HepG2 (cell line): ENCODE results near the gene FKBP5. TPM values are rescaled to one million over a fixed set of nuclear protein-coding genes. Genes with fewer than 3 reads are reported as not detected.

Source experiments
- AHDC1 ChIP-seq: sonication (generic); formaldehyde crosslinking; IDR thresholded peaks from 2 replicates; pipeline ENCODE4 v1.5.1; 2020; ENCODE audit warnings: mild to moderate bottlenecking, missing genetic modification reagents, borderline replicate concordance
- ARHGAP35 ChIP-seq: sonication (generic); formaldehyde crosslinking; IDR thresholded peaks from 2 replicates; pipeline ENCODE4 v1.9.0; 2022; ENCODE audit warnings: mild to moderate bottlenecking, inconsistent platforms, moderate library complexity, missing genetic modification reagents, borderline replicate concordance
- ESRRA ChIP-seq: sonication (generic); formaldehyde crosslinking; IDR thresholded peaks from 2 replicates; pipeline ENCODE4 v1.5.1; 2020; ENCODE audit warnings: mild to moderate bottlenecking, low read depth, missing genetic modification reagents
- GATAD2A ChIP-seq: IDR thresholded peaks from 2 replicates; pipeline ENCODE4 v1.6.1; 2016
- GFI1 ChIP-seq: sonication (generic); formaldehyde crosslinking; IDR thresholded peaks from 2 replicates; pipeline ENCODE4 v1.5.0; 2020; ENCODE audit warnings: missing genetic modification reagents, mild to moderate bottlenecking, borderline replicate concordance
- GLI4 ChIP-seq: sonication (generic); formaldehyde crosslinking; IDR thresholded peaks from 2 replicates; pipeline ENCODE4 v1.5.1; 2020; ENCODE audit warnings: missing genetic modification reagents, mild to moderate bottlenecking, moderate library complexity, borderline replicate concordance
- HNF4A ChIP-seq: sonication (generic); formaldehyde crosslinking; IDR thresholded peaks from 2 replicates; pipeline ENCODE4 v1.4.0; 2020; ENCODE audit warnings: missing genetic modification reagents
- IRX3 ChIP-seq: sonication (generic); formaldehyde crosslinking; IDR thresholded peaks from 2 replicates; pipeline ENCODE4 v1.8.1; 2023; ENCODE audit warnings: mild to moderate bottlenecking, low read depth, missing genetic modification reagents, borderline replicate concordance
- KAT8 ChIP-seq: IDR thresholded peaks from 2 replicates; pipeline ENCODE4 v1.6.1; 2016; ENCODE audit warnings: missing genetic modification reagents, missing compliant biosample characterization
- KDM5B ChIP-seq: sonication (generic); formaldehyde crosslinking; IDR thresholded peaks from 2 replicates; pipeline ENCODE4 v1.4.0; 2020; ENCODE audit warnings: missing genetic modification reagents, mild to moderate bottlenecking, borderline replicate concordance
- KLF13 ChIP-seq: sonication (generic); formaldehyde crosslinking; IDR thresholded peaks from 2 replicates; pipeline ENCODE4 v1.4.0; 2020; ENCODE audit warnings: mild to moderate bottlenecking, missing genetic modification reagents
- KMT2A ChIP-seq: sonication (generic); formaldehyde crosslinking; IDR thresholded peaks from 2 replicates; pipeline ENCODE4 v1.4.0; 2020; ENCODE audit warnings: missing genetic modification reagents
- MAFK ChIP-seq, 2 experiments: IDR thresholded peaks in 1 of 2; conservative IDR thresholded peaks in 1 of 2; 2 replicates each; pipeline ENCODE4 v1.6.1; 2011; ENCODE audit warnings: improper control_type of control experiment in 2 of 2, low read length in 2 of 2
- NBN ChIP-seq: fragments of 450-650 bp; conservative IDR thresholded peaks from 2 replicates; pipeline ENCODE4 v1.6.1; 2017
- PTBP1 ChIP-seq: fragments of 200-400 bp; formaldehyde crosslinking; IDR thresholded peaks from 2 replicates; pipeline ENCODE4 v1.6.1; 2018; ENCODE audit warnings: low read length, low read depth; ENCODE audit not compliant: poor library complexity, severe bottlenecking
- TCF12 ChIP-seq, 2 experiments: fragments of 450-650 bp in 1 of 2; sonication (generic) in 1 of 2; formaldehyde crosslinking in 1 of 2; IDR thresholded peaks; 2 replicates each; pipeline versions ENCODE4 v1.6.1 to v1.8.0; 2017 to 2022; ENCODE audit warnings: antibody characterized with exemption in 1 of 2, mild to moderate bottlenecking in 1 of 2, missing genetic modification reagents in 1 of 2, moderate library complexity in 1 of 2
- XRCC5 ChIP-seq: fragments of 200-400 bp; formaldehyde crosslinking; optimal IDR thresholded peaks from 2 replicates; pipeline ENCODE3; 2017; ENCODE audit warnings: mild to moderate bottlenecking, low read length
- ZNF138 ChIP-seq: sonication (generic); formaldehyde crosslinking; IDR thresholded peaks from 2 replicates; pipeline ENCODE4 v1.5.0; 2020; ENCODE audit warnings: mild to moderate bottlenecking, low read depth, missing genetic modification reagents
- ZNF230 ChIP-seq: sonication (generic); formaldehyde crosslinking; IDR thresholded peaks from 2 replicates; pipeline ENCODE4 v1.4.0; 2020; ENCODE audit warnings: mild to moderate bottlenecking, missing genetic modification reagents
- ZNF251 ChIP-seq: sonication (generic); formaldehyde crosslinking; IDR thresholded peaks from 2 replicates; pipeline ENCODE4 v1.9.0; 2021; ENCODE audit warnings: mild to moderate bottlenecking, missing genetic modification reagents
- ZNF33B ChIP-seq: sonication (generic); formaldehyde crosslinking; IDR thresholded peaks from 2 replicates; pipeline ENCODE4 v1.5.1; 2020; ENCODE audit warnings: mild to moderate bottlenecking, missing genetic modification reagents
- ZNF552 ChIP-seq: sonication (generic); formaldehyde crosslinking; IDR thresholded peaks from 2 replicates; pipeline ENCODE4 v1.9.0; 2022; ENCODE audit warnings: missing genetic modification reagents, mild to moderate bottlenecking, borderline replicate concordance
- ZNF891 ChIP-seq: sonication (generic); formaldehyde crosslinking; IDR thresholded peaks from 2 replicates; pipeline ENCODE4 v1.5.0; 2020; ENCODE audit warnings: mild to moderate bottlenecking, missing genetic modification reagents
- polyA plus RNA-seq, 8 experiments: library from polyadenylated mRNA; depleted of rRNA in 3 of 8; stranded (reverse) in 7 of 8; unstranded in 1 of 8; fragments of >200 nt; fragmentation: Illumina TruSeq in 4 of 8; extraction: Trizol in 4 of 8; gene quantifications; 2 replicates each; pipeline versions ENCODE4 v1.2.1 to v1.2.3, GENCODE V29; 2011 to 2016; ENCODE audit warnings: low read depth in 4 of 8, missing spikeins in 1 of 8, mixed read lengths in 1 of 8; ENCODE audit not compliant: insufficient read depth in 1 of 8
- total RNA-seq, 5 experiments: library from RNA; depleted of rRNA; stranded (reverse); fragments of >200 nt; fragmentation: Illumina TruSeq; extraction: Trizol; gene quantifications; 2 replicates each; pipeline ENCODE4 v1.2.3, GENCODE V29; 2016; ENCODE audit warnings: low read depth in 1 of 5
- TF ChIP-seq, protein P1 (sequence below): sonication (generic); formaldehyde crosslinking; IDR thresholded peaks from 2 replicates; pipeline ENCODE4 v1.5.0; 2020; ENCODE audit warnings: missing genetic modification reagents

FKBP5 gene
- total and polyA plus RNA-seq, 2 of the 13 experiments (the other 11 are each of a cell fraction or from before 2014, with no cell fraction given) = 8.0 to 17.4 TPM

- TF ChIP-seq PTBP1 (peak; percentile 28), AHDC1 (no peak), MAFK (conservative IDR thresholded peaks at IDR 0.05 in 1 of 2, IDR thresholded peaks at IDR 0.05 in 1 of 2; ENCODE audit: low read length in 2 of 2) (no peak), KDM5B (CRISPR knock-in tag) (peak; percentile 77), ZNF891 (no peak; the same call in 1 of the 2 replicates), XRCC5 (peak; percentile 15), HNF4A (CRISPR knock-in tag) (no peak), KLF13 (no peak), GATAD2A (CRISPR knock-in tag) (peak; percentile 9; the same call in 1 of the 2 replicates), GFI1 (no peak), ZNF33B (CRISPR knock-in tag) (peak; percentile 58; the same call in 1 of the 2 replicates), NBN (no peak), ARHGAP35 (peak; percentile 31; the same call in 1 of the 2 replicates), ZNF251 (CRISPR knock-in tag) (no peak), IRX3 (CRISPR knock-in tag) (no peak), ZNF138 (CRISPR knock-in tag) (no peak), ESRRA (CRISPR knock-in tag) (no peak), GLI4 (CRISPR knock-in tag) (no peak; the same call in 1 of the 2 replicates), ZNF552 (CRISPR knock-in tag) (0 out of 2 replicates have a peak, but pooled peaks have one; percentile 30), ZNF230 (0 out of 2 replicates have a peak, but pooled peaks have one; percentile 28), KAT8 (no peak; the same call in 1 of the 2 replicates), TCF12 (IDR thresholded peaks at IDR 0.05) (no peak), TCF12 (CRISPR knock-in tag; IDR thresholded peaks at IDR 0.05) (no peak; the same call in 1 of the 2 replicates), KMT2A (CRISPR knock-in tag) (peak; percentile 15; the same call in 1 of the 2 replicates)
- TF ChIP-seq, protein P1, sequence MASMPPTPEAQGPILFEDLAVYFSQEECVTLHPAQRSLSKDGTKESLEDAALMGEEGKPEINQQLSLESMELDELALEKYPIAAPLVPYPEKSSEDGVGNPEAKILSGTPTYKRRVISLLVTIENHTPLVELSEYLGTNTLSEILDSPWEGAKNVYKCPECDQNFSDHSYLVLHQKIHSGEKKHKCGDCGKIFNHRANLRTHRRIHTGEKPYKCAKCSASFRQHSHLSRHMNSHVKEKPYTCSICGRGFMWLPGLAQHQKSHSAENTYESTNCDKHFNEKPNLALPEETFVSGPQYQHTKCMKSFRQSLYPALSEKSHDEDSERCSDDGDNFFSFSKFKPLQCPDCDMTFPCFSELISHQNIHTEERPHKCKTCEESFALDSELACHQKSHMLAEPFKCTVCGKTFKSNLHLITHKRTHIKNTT (CRISPR knock-in tag) = no peak
These were observed 38.7 kb upstream of the FKBP5 start (continued) for GRCh38 chr6:35727231-35727934.
